ENCODE data around the gene C2orf80.

- no peak for TF ChIP-seq CTCF (IDR thresholded peaks at IDR 0.05)
- no peak for TF ChIP-seq EZH2 (IDR thresholded peaks at IDR 0.05)
- TF ChIP-seq EZH2phosphoT487 (IDR thresholded peaks at IDR 0.05): no peak
Observed at GRCh38 chr2:208150956-208151355, 38.9 kb downstream of the C2orf80 start.
